ENCODE results near the gene CYB5B.

Gene CYB5B

GRCh38 chr16:69424053-69424934 is at the start of gene CYB5B:
Gene CYB5B, plus strand, starts transcription at chr16:69424619. Its CDS starts 65 bp downstream, at chr16:69424684.
- peak; percentile 98 for DNase-seq

GRCh38 chr16:69376393-69377059 is 47.9 kb upstream of the CYB5B start:
- DNase-seq, result no peak

- no peak for DNase-seq
Measured at GRCh38 chr16:69378036-69378435, 46.4 kb upstream of the CYB5B start.

- no peak for DNase-seq
Measured at GRCh38 chr16:69378760-69379159, 45.7 kb upstream of the CYB5B start.

GRCh38 chr16:69381231-69381630 is 43.2 kb upstream of the CYB5B start:
- no peak for DNase-seq

GRCh38 chr16:69382421-69382820 is 42.0 kb upstream of the CYB5B start:
- DNase-seq, result no peak

GRCh38 chr16:69384974-69385373 is 39.4 kb upstream of the CYB5B start:
- no peak for DNase-seq

- no peak for DNase-seq
Measured at GRCh38 chr16:69386596-69386995, 37.8 kb upstream of the CYB5B start.

- no peak for DNase-seq
Measured at GRCh38 chr16:69393898-69394849, 30.2 kb upstream of the CYB5B start.

GRCh38 chr16:69395859-69396186 is 28.6 kb upstream of the CYB5B start:
- no peak for DNase-seq

- peak; percentile 79 for DNase-seq
Measured at GRCh38 chr16:69396187-69397061, 28.0 kb upstream of the CYB5B start.

GRCh38 chr16:69397821-69398521 is 26.4 kb upstream of the CYB5B start:
- peak; percentile 19 for DNase-seq

- DNase-seq, result no peak
Measured at GRCh38 chr16:69399361-69399760, 25.1 kb upstream of the CYB5B start.

- DNase-seq, result no peak
Measured at GRCh38 chr16:69402439-69402838, 22.0 kb upstream of the CYB5B start.

GRCh38 chr16:69404275-69404805 is 20.1 kb upstream of the CYB5B start:
- no peak for DNase-seq

GRCh38 chr16:69405326-69405725 is 19.1 kb upstream of the CYB5B start:
- DNase-seq, result no peak

GRCh38 chr16:69405757-69406156 is 18.7 kb upstream of the CYB5B start:
- peak; percentile 72 for DNase-seq

GRCh38 chr16:69406780-69407331 is 17.6 kb upstream of the CYB5B start:
- no peak for DNase-seq

GRCh38 chr16:69407702-69408323 is 16.6 kb upstream of the CYB5B start:
- DNase-seq, result no peak

- DNase-seq, result no peak
Measured at GRCh38 chr16:69408475-69408874, 15.9 kb upstream of the CYB5B start.

Measured in RPMI8226 (cell line).